Adrenal gland (tissue), 5 donors: ENCODE results near the gene COQ2.

Experiments
- CTCF ChIP-seq, 6 experiments: fragments of 450-650 bp in 4 of 6; fragments of 200-600 bp in 2 of 6; sonication (generic) in 1 of 6; IDR thresholded peaks; 1 replicate in 5 of 6; 2 replicates in 1 of 6; pipeline versions ENCODE4 v1.5.1 to v1.8.0; 2016 to 2021; ENCODE audit warnings: antibody characterized with exemption in 6 of 6, mild to moderate bottlenecking in 2 of 6, moderate library complexity in 1 of 6
- POLR2A ChIP-seq, 2 donors: fragments of 450-650 bp; IDR thresholded peaks; one replicate each; pipeline ENCODE4 v1.6.1; 2017; ENCODE audit warnings: antibody characterized with exemption in 2 of 2, mild to moderate bottlenecking in 2 of 2, moderate library complexity in 1 of 2
- donor health status: DM: no; HTN: no; CAD: no.

DNA sequence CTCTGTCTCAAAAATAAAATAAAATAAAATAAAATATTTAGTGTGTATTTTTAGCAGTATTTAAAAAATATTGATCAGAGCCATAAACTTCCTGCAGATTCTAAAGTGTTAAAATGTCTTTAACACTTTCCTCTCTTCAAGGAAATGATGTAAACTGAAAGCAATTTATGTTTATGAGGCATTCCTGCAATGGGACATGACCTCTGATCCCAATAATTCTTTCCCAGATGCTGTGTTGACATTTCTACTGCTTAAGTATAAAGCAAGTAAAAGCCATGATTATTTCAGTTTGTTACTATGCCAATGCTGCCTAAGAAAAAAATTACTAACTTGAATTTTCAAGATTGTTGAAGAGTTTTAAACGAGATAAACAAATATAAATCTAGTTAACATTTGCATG is 29.0 kb downstream of the COQ2 start:
- TF ChIP-seq POLR2A (IDR thresholded peaks at IDR 0.05) (no peak), CTCF (IDR thresholded peaks at IDR 0.05) (no peak)
